ENCODE data around the gene CYP27B1. TPM values are rescaled to one million over a fixed set of nuclear protein-coding genes. Genes with fewer than 3 reads are reported as not detected.

CYP27B1 gene
- total and polyA plus RNA-seq, 10 donors, result 0.20 to 1.5 (median 0.47) TPM

GRCh38 chr12:57713209-57713608, 53.7 kb downstream of the CYP27B1 start:
- H3K9me3 ChIP-seq, result no peaks in the 10 kb centered on the region
- peaks cover 3 to 100% (median 54%) of the 10 kb centered on the region in 6 donors for H3K36me3 ChIP-seq
- no peak for DNase-seq
- 92 to 98% (median 96%) methylated on average over 5 of the region's 5 CpGs for WGBS, 5 donors
- H3K27ac ChIP-seq, result no peak overlapping the region
- peaks cover 0 to 13% (median 0%) of the 10 kb centered on the region in 6 donors for H3K4me1 ChIP-seq
- intact Hi-C loops (cut with DNase I; ENCODE audit: low total_unique reads), result no loop called here
- no peak overlapping the region for H3K4me3 ChIP-seq
- no peaks in the 10 kb centered on the region for H3K27me3 ChIP-seq (replicated peaks in 1 of 7)
- TF ChIP-seq POLR2AphosphoS5 (IDR thresholded peaks at IDR 0.05) (no peak), POLR2A (IDR thresholded peaks at IDR 0.05) (no peak), CTCF (IDR thresholded peaks at IDR 0.05 in 8 of 11, conservative IDR thresholded peaks at IDR 0.05 in 3 of 11) (no peak)

- no peaks in the 10 kb centered on the region for H3K27me3 ChIP-seq (replicated peaks in 1 of 7)
- peaks cover 3 to 100% (median 52%) of the 10 kb centered on the region in 6 donors for H3K36me3 ChIP-seq
- TF ChIP-seq POLR2A (IDR thresholded peaks at IDR 0.05) (no peak), CTCF (IDR thresholded peaks at IDR 0.05 in 8 of 11, conservative IDR thresholded peaks at IDR 0.05 in 3 of 11) (no peak)
- DNase-seq, result no peak
- 89 to 97% (median 96%) methylated on average over 3 of the region's 3 CpGs for WGBS, 5 donors
- intact Hi-C loops (cut with DNase I; ENCODE audit: low total_unique reads), result no loop called here
- no peaks in the 10 kb centered on the region for H3K9me3 ChIP-seq
- H3K4me1 ChIP-seq, result peaks cover 0 to 13% (median 0%) of the 10 kb centered on the region in 6 donors
- no peak overlapping the region for H3K4me3 ChIP-seq
- H3K27ac ChIP-seq, result no peak overlapping the region
Observed at GRCh38 chr12:57712701-57713100, 54.2 kb downstream of the CYP27B1 start.

Small RNAs within 50 kb of the gene (microRNA-seq; reads per million reads assigned to microRNA genes)
- 0 reads per million in 3 donors for gene MIR6759

Small RNAs within 50 kb of the gene (small RNA-seq; reads per million reads assigned to genes)
- 0 reads per million in 4 donors for gene RNU6-1083P

Other genes with a start within 250 kb of the CYP27B1 start
- 10 to 100 TPM; 18.0 to 27.7 (median 21.6) TPM for gene DDIT3, start 246.6 kb downstream of the CYP27B1 start, total RNA-seq
- 10 to 100 TPM; 39.8 to 43.9 (median 43.4) TPM for gene DDIT3, start 246.6 kb downstream of the CYP27B1 start, polyA plus RNA-seq
- gene MBD6, start 244.3 kb downstream of the CYP27B1 start, total RNA-seq, result 100 to 1,000 TPM in 4 of 7 donors, 10 to 100 TPM in 3; 52.9 to 171 (median 110) TPM
- 10 to 100 TPM; 14.8 to 65.0 (median 61.2) TPM for gene MBD6, start 244.3 kb downstream of the CYP27B1 start, polyA plus RNA-seq
- gene DCTN2, start 219.9 kb downstream of the CYP27B1 start, total RNA-seq, result 100 to 1,000 TPM in 4 of 7 donors, 10 to 100 TPM in 3; 68.5 to 152 (median 101) TPM
- gene DCTN2, start 219.9 kb downstream of the CYP27B1 start, polyA plus RNA-seq, result 10 to 100 TPM; 53.3 to 67.3 (median 66.8) TPM
- gene KIF5A, start 217.0 kb downstream of the CYP27B1 start, total RNA-seq, result under 1 TPM in 6 of 7 donors, not detected in 1; 0.09 to 0.76 (median 0.32) TPM
- gene KIF5A, start 217.0 kb downstream of the CYP27B1 start, polyA plus RNA-seq, result under 1 TPM; 0.07 to 0.13 (median 0.08) TPM
- gene PIP4K2C, start 175.9 kb downstream of the CYP27B1 start, total RNA-seq, result 10 to 100 TPM; 15.0 to 20.9 (median 18.8) TPM
- 1 to 10 TPM; 5.7 to 7.5 (median 6.3) TPM for gene PIP4K2C, start 175.9 kb downstream of the CYP27B1 start, polyA plus RNA-seq
- gene DTX3, start 162.3 kb downstream of the CYP27B1 start, total RNA-seq, result 10 to 100 TPM; 15.3 to 30.7 (median 21.0) TPM
- gene DTX3, start 162.3 kb downstream of the CYP27B1 start, polyA plus RNA-seq, result 10 to 100 TPM; 13.7 to 24.3 (median 22.2) TPM
- 10 to 100 TPM in 6 of 7 donors, 1 to 10 TPM in 1; 9.3 to 19.5 (median 14.8) TPM for gene ARHGEF25, start 155.6 kb downstream of the CYP27B1 start, total RNA-seq
- 10 to 100 TPM; 13.7 to 26.6 (median 22.5) TPM for gene ARHGEF25, start 155.6 kb downstream of the CYP27B1 start, polyA plus RNA-seq
- gene B4GALNT1, start 133.9 kb downstream of the CYP27B1 start, total RNA-seq, result 1 to 10 TPM in 3 of 7 donors, under 1 TPM in 4; 0.39 to 2.2 (median 0.79) TPM
- 1 to 10 TPM in 1 of 3 donors, under 1 TPM in 2; 0.83 to 1.5 (median 0.93) TPM for gene B4GALNT1, start 133.9 kb downstream of the CYP27B1 start, polyA plus RNA-seq
- gene OS9, start 72.9 kb downstream of the CYP27B1 start, total RNA-seq, result 100 to 1,000 TPM; 227 to 323 (median 256) TPM
- 100 to 1,000 TPM in 2 of 3 donors, 10 to 100 TPM in 1; 94.9 to 161 (median 130) TPM for gene OS9, start 72.9 kb downstream of the CYP27B1 start, polyA plus RNA-seq
- gene AGAP2, start 28.3 kb downstream of the CYP27B1 start, total RNA-seq, result 10 to 100 TPM; 13.4 to 21.8 (median 19.5) TPM
- 1 to 10 TPM; 5.5 to 9.9 (median 6.6) TPM for gene AGAP2, start 28.3 kb downstream of the CYP27B1 start, polyA plus RNA-seq
- gene TSPAN31, start 22.0 kb downstream of the CYP27B1 start, total RNA-seq, result 10 to 100 TPM; 27.1 to 93.1 (median 33.4) TPM
- gene TSPAN31, start 22.0 kb downstream of the CYP27B1 start, polyA plus RNA-seq, result 10 to 100 TPM; 16.9 to 25.9 (median 25.3) TPM
- gene CDK4, start 14.8 kb downstream of the CYP27B1 start, total RNA-seq, result 10 to 100 TPM; 34.3 to 77.8 (median 51.6) TPM
- 10 to 100 TPM; 36.2 to 72.0 (median 56.0) TPM for gene CDK4, start 14.8 kb downstream of the CYP27B1 start, polyA plus RNA-seq
- 10 to 100 TPM; 17.2 to 36.8 (median 23.0) TPM for gene MARCHF9, start 12.0 kb downstream of the CYP27B1 start, total RNA-seq
- gene MARCHF9, start 12.0 kb downstream of the CYP27B1 start, polyA plus RNA-seq, result 10 to 100 TPM; 29.0 to 49.0 (median 33.0) TPM
- gene METTL1, start 5.0 kb upstream of the CYP27B1 start, total RNA-seq, result 10 to 100 TPM in 3 of 7 donors, 1 to 10 TPM in 4; 4.9 to 22.0 (median 9.9) TPM
- gene METTL1, start 5.0 kb upstream of the CYP27B1 start, polyA plus RNA-seq, result 10 to 100 TPM; 15.8 to 20.7 (median 16.3) TPM
- gene EEF1AKMT3, start 5.5 kb upstream of the CYP27B1 start, total RNA-seq, result 1 to 10 TPM; 3.0 to 9.5 (median 6.0) TPM
- 1 to 10 TPM; 1.2 to 1.6 (median 1.4) TPM for gene EEF1AKMT3, start 5.5 kb upstream of the CYP27B1 start, polyA plus RNA-seq
- 10 to 100 TPM; 13.2 to 29.8 (median 16.3) TPM for gene TSFM, start 15.7 kb upstream of the CYP27B1 start, total RNA-seq
- gene TSFM, start 15.7 kb upstream of the CYP27B1 start, polyA plus RNA-seq, result 10 to 100 TPM; 20.7 to 38.2 (median 32.5) TPM
- gene AVIL, start 51.7 kb upstream of the CYP27B1 start, total RNA-seq, result 10 to 100 TPM in 1 of 7 donors, 1 to 10 TPM in 6; 4.8 to 18.6 (median 7.3) TPM
- gene AVIL, start 51.7 kb upstream of the CYP27B1 start, polyA plus RNA-seq, result 1 to 10 TPM; 2.0 to 3.2 (median 2.8) TPM
- 100 to 1,000 TPM; 140 to 203 (median 181) TPM for gene CTDSP2, start 79.7 kb upstream of the CYP27B1 start, total RNA-seq
- 10 to 100 TPM; 22.2 to 43.5 (median 23.8) TPM for gene CTDSP2, start 79.7 kb upstream of the CYP27B1 start, polyA plus RNA-seq
- gene ATP23, start 174.5 kb upstream of the CYP27B1 start, total RNA-seq, result 1 to 10 TPM; 2.5 to 8.5 (median 4.9) TPM
- 10 to 100 TPM in 1 of 3 donors, 1 to 10 TPM in 2; 3.5 to 11.8 (median 9.3) TPM for gene ATP23, start 174.5 kb upstream of the CYP27B1 start, polyA plus RNA-seq